NCI-H510A treated with DMSO at 0.1 percent for 48 hours (cell line): ENCODE results near the gene ZNF236.
"Not testable (repeated sequence)": the region's sequence is repeated elsewhere in the genome, so short reads cannot be mapped to it uniquely, and the experiment has no call there.

Source experiments
- DNase-seq: peaks from one replicate; lab custom pipeline; 2025; lab: John Stamatoyannopoulos, UW

ZNF236 gene

GRCh38 chr18:76822506-76823160 lies at the start of gene ZNF236:
Gene ZNF236 (plus strand): TSS chr18:76822557. CDS start chr18:76822608, 51 bp downstream.
- peak; percentile 72 for DNase-seq

- DNase-seq, result no peak
These were observed 49.7 kb upstream of the ZNF236 start for GRCh38 chr18:76772665-76773064.

GRCh38 chr18:76777036-76777435 lies 45.3 kb upstream of the ZNF236 start:
- DNase-seq, result not testable (repeated sequence)

GRCh38 chr18:76783786-76784484 lies 38.4 kb upstream of the ZNF236 start:
- no peak for DNase-seq

- no peak for DNase-seq
These were observed 36.5 kb upstream of the ZNF236 start for GRCh38 chr18:76785872-76786271.

GRCh38 chr18:76788571-76789317 lies 33.6 kb upstream of the ZNF236 start:
- no peak for DNase-seq

- DNase-seq, result no peak
These were observed 31.3 kb upstream of the ZNF236 start for GRCh38 chr18:76791106-76791505.

GRCh38 chr18:76791642-76792041 lies 30.7 kb upstream of the ZNF236 start:
- DNase-seq, result no peak

- no peak for DNase-seq
These were observed 28.0 kb upstream of the ZNF236 start for GRCh38 chr18:76794326-76794725.

GRCh38 chr18:76801567-76802505 lies 20.5 kb upstream of the ZNF236 start:
- DNase-seq, result peak; percentile 84

- DNase-seq, result no peak
These were observed 18.9 kb upstream of the ZNF236 start for GRCh38 chr18:76803413-76803812.

GRCh38 chr18:76803814-76804213 lies 18.5 kb upstream of the ZNF236 start:
- peak; percentile 96 for DNase-seq

- DNase-seq, result no peak
These were observed 17.1 kb upstream of the ZNF236 start for GRCh38 chr18:76805221-76805620.

- DNase-seq, result no peak
These were observed 16.1 kb upstream of the ZNF236 start for GRCh38 chr18:76806301-76806700.

GRCh38 chr18:76808561-76808960 lies 13.8 kb upstream of the ZNF236 start:
- no peak for DNase-seq

- not testable (repeated sequence) for DNase-seq
These were observed 10.8 kb upstream of the ZNF236 start for GRCh38 chr18:76811530-76811929.

GRCh38 chr18:76814256-76814655 lies 8.1 kb upstream of the ZNF236 start:
- no peak for DNase-seq

- no peak for DNase-seq
These were observed 6.2 kb upstream of the ZNF236 start for GRCh38 chr18:76816127-76816526.

GRCh38 chr18:76817888-76818611 lies 4.3 kb upstream of the ZNF236 start:
- DNase-seq, result no peak

- DNase-seq, result no peak
These were observed 2.8 kb upstream of the ZNF236 start for GRCh38 chr18:76819411-76820136.
